Ectodermal cell (in vitro differentiated cells): ENCODE data around the gene HSPA1B.
"Not testable (repeated sequence)": the region's sequence is repeated elsewhere in the genome, so short reads cannot be mapped to it uniquely, and the experiment has no call there.

Experiments
- H3K27ac ChIP-seq: 2 replicates; pipeline ENCODE4 v1.7.0; 2013; ENCODE audit warnings: mild to moderate bottlenecking, low read depth, low read length; ENCODE audit not compliant: insufficient read depth, poor library complexity, severe bottlenecking
- H3K27me3 ChIP-seq: 2 replicates; pipeline ENCODE4 v1.7.0; 2013; ENCODE audit warnings: mild to moderate bottlenecking, low read length; ENCODE audit not compliant: insufficient read depth, control insufficient read depth, poor library complexity, severe bottlenecking
- H3K36me3 ChIP-seq: one replicate; pipeline ENCODE4 v1.7.0; 2013; ENCODE audit warnings: low read length; ENCODE audit not compliant: control insufficient read depth, insufficient read depth
- H3K4me1 ChIP-seq: one replicate; pipeline ENCODE4 v1.7.0; 2013; ENCODE audit warnings: low read length; ENCODE audit not compliant: control insufficient read depth, insufficient read depth
- H3K4me3 ChIP-seq: 2 replicates; pipeline ENCODE4 v1.7.0; 2013; ENCODE audit warnings: low read depth, low read length, control low read depth; ENCODE audit not compliant: insufficient read depth
- H3K9me3 ChIP-seq: 2 replicates; pipeline ENCODE4 v1.7.0; 2013; ENCODE audit warnings: mild to moderate bottlenecking, low read length, moderate library complexity; ENCODE audit not compliant: control insufficient read depth
- whole genome bisulfite sequencing, 2 experiments: methylation state at CpG; one replicate each; pipeline ENCODE4 v1.1.7; 2013; ENCODE audit warnings: missing lambda C conversion rate in 2 of 2; 5-methylcytosine and 5-hydroxymethylcytosine counted together

Gene HSPA1B

DNA sequence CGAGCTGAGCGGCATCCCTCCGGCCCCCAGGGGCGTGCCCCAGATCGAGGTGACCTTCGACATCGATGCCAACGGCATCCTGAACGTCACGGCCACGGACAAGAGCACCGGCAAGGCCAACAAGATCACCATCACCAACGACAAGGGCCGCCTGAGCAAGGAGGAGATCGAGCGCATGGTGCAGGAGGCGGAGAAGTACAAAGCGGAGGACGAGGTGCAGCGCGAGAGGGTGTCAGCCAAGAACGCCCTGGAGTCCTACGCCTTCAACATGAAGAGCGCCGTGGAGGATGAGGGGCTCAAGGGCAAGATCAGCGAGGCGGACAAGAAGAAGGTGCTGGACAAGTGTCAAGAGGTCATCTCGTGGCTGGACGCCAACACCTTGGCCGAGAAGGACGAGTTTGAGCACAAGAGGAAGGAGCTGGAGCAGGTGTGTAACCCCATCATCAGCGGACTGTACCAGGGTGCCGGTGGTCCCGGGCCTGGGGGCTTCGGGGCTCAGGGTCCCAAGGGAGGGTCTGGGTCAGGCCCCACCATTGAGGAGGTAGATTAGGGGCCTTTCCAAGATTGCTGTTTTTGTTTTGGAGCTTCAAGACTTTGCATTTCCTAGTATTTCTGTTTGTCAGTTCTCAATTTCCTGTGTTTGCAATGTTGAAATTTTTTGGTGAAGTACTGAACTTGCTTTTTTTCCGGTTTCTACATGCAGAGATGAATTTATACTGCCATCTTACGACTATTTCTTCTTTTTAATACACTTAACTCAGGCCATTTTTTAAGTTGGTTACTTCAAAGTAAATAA is 10.2 kb upstream of the HSPA1B start:
- not testable (repeated sequence) for H3K4me3 ChIP-seq, H3K36me3 ChIP-seq, H3K4me1 ChIP-seq, H3K9me3 ChIP-seq, H3K27me3 ChIP-seq, H3K27ac ChIP-seq
- 91 to 94% methylated on average over 14 to 15 of the region's 37 CpGs for WGBS, 2 experiments

DNA sequence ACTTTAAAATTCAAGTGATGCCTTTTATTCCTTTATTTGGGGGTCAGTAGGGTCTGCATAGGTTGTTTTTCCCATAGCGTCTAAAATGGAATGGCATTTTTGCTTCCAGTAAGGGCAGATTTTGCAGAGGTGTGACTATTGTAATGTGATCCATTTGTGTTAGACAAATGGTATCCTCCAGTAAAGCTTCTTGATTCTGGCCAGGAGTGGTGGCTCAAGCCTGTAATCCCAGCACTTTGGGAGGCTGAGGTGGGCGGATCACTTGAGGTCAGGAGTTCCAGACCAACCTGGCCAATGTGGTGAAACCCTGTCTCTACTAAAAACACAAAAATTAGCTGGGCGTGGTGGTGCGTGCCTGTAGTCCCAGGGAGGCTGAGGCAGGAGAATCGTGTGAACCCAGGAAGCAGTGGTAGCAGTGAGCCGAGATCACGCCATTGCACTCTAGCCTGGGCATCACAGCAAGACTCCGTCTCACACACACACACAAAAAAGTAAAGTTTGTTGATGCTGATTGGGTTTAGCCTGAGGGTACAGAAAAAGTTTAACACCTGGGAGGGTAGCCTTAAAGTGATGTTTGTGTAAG is 9.5 kb upstream of the HSPA1B start:
- not testable (repeated sequence) for H3K27me3 ChIP-seq, H3K4me3 ChIP-seq, H3K9me3 ChIP-seq, H3K4me1 ChIP-seq, H3K36me3 ChIP-seq, H3K27ac ChIP-seq
- WGBS, 2 experiments: 91 to 97% methylated on average over 7 to 8 of the region's 8 CpGs

DNA sequence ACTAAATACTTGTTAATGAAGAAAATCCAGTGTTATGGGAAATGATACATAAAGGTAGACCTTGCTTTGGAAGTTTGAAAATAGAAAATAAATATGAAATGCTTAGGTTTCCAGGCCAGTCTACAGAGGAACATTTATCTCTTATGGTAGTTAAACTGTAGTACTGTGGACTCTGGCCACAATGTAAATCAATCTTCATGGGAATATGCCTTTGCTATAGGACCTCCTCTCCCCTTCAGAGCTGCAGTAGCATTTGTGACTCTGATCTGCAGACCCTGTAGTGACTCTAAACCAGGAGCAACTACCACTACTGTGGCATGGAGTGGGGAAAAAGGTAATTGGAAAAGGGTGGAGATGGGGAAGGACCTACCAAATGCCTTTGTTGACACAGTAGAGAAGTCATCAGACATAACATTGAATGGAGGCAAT is 7.7 kb upstream of the HSPA1B start:
- Histone ChIP-seq H3K4me1 (no peaks in the 10 kb centered on the region), H3K36me3 (no peaks in the 10 kb centered on the region), H3K9me3 (no peaks in the 10 kb centered on the region), H3K27me3 (no peaks in the 10 kb centered on the region), H3K27ac (no peak overlapping the region), H3K4me3 (no peak overlapping the region)

DNA sequence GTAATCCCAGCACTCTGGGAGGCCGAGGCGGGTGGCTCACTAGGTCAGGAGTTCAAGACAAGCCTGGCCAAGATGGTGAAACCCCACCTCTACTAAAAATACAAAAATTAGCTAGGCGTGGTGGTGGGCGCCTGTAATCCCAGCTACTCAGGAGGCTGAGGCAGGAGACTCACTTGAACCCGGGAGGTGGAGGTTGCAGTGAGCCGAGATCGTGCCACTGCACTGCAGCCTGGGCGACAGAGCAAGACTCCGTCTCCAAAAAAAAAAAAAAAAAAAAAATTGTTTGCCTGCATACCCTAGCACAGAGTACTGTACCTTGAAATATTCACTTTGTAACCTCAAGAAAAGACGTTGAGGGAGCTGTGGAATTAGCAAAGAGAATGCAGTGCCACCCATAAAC is 7.1 kb upstream of the HSPA1B start:
- not testable (repeated sequence) for H3K27ac ChIP-seq, H3K36me3 ChIP-seq, H3K9me3 ChIP-seq, H3K27me3 ChIP-seq, H3K4me3 ChIP-seq, H3K4me1 ChIP-seq
- 91 to 94% methylated on average over 10 of the region's 10 CpGs for WGBS, 2 experiments

DNA sequence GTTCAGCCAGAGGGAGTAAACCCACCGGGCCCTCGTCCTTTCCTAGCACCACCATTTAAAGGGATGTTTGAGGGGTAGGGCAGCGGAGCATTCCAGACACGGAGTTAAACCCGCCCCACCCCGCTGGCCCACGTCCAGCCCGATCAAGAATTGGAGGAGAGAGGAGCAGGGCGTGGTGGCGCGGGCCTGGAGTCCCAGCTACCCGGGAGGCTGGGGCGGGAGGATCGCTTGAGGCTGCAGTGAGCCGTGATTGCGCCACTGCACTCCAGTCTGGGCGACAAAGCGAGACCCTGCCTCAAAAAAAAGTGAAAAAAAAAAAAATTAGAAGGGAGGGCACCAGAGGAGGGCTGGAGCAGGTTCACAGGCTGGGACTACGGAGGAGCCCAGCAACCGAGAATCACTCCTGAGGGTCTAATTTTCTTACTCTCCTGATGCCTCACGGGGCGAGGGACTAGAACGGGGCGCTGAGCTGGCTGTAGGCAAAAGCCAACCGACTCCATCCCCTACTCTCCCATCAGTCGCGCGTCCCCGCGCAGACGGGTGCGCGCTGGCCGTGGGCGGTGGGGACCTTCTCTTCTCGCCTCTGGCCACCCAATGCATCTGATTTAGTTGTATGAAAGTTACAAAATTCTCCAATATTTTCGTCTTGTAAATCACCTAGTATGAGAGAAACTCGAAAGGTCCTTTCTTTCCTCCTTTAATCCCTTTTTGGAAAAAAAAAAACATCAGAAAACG is 6.1 kb upstream of the HSPA1B start:
- WGBS, 2 experiments: 11 to 13% methylated on average over 39 of the region's 39 CpGs
- no peaks in the 10 kb centered on the region for H3K4me1 ChIP-seq
- no peaks in the 10 kb centered on the region for H3K9me3 ChIP-seq
- H3K4me3 ChIP-seq: peak overlapping the region; percentile 44
- no peak overlapping the region for H3K27ac ChIP-seq
- no peaks in the 10 kb centered on the region for H3K36me3 ChIP-seq
- H3K27me3 ChIP-seq: no peaks in the 10 kb centered on the region

DNA sequence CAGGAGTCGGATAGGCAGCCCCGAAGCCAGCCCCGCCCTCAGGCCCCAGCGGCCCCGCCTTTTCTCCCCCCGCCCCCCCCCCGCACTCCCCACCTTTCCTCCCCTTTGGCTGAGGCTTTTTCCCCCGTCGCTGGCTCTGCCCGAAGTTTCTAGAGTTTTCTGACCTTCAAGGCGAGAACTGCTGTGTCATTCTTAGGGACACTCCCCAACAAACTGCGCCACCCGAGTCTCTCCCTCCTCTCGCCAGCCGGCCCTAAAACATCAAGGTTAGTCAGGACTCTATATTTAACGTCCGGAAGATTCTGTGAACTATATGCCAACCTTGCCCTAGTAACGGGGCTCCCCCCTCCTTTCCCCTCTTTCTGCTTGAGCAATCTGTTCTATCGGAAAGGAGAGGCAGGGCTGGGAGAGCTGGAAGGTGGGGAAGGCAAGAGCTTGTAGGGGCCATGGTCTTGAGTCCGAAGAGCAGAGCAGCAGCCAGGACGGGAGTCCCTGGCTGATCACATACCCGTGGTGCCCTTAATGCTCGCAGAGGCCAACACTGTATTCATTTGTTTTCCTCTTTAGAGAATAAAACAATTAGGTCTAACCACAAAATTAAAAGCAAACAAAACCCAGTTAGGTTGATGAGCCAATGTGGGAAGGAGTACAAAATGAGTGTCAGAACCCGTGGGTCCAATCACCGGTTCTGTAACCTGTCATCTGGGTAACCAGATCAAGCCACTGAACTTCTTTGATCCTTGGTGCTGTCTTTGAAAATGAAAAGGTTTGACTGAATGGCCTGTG is 5.3 kb upstream of the HSPA1B start:
- 7 to 8% methylated on average over 21 to 23 of the region's 25 CpGs for WGBS, 2 experiments
- Histone ChIP-seq H3K9me3 (no peaks in the 10 kb centered on the region), H3K36me3 (no peaks in the 10 kb centered on the region), H3K4me1 (peaks cover 4% of the 10 kb centered on the region), H3K27me3 (no peaks in the 10 kb centered on the region), H3K4me3 (peak overlapping the region; percentile 44), H3K27ac (peak overlapping the region; percentile 78)

DNA sequence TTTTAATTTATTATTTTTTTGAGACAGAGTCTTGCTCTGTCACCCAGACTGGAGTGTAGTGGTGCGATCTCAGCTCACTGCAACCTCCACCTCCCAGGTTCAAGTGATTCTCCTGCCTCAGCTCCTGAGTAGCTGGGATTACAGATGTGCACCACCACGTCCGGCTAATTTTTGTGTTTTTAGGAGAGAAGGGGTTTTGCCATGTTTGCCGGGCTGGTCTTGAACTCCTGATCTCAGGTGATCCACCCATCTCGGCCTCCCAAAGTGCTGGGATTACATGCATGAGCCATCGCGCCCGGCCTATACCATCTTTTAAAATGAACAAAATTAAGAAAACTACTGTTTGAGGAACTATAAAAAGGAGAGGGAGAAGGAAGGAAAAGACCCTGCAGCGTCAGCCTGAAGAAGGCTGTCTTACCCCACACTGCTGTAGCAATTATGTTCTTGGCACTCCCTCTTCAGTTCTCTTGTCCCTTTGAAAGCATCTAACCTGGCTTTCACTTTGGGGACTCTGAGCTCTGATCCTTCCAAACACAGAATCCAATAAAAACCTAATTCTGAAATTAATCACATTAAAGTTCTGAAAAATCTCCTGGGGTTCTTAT is 3.8 kb upstream of the HSPA1B start:
- not testable (repeated sequence) for H3K36me3 ChIP-seq, H3K27ac ChIP-seq, H3K4me1 ChIP-seq, H3K27me3 ChIP-seq, H3K9me3 ChIP-seq, H3K4me3 ChIP-seq
- WGBS, 2 experiments: 90 to 94% methylated on average over 6 to 9 of the region's 9 CpGs

DNA sequence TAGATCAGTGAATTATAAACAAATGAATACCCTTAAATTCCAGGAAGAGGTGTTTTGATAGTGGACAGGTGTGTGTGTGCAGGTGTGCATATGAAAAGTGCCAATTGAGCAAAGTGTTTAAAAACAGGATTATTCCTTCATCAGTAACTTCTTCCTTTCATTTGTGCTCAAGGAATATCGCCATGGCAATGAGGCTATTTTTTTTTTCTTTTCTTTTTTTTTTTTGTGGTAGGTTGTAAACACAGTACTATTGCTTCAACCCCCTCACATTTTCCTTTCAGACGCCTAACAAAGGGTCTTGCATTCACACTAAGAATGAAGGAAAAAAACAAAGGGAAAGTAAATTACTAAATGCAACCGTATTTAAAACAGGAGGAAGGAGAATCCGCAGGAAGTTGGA is 2.0 kb upstream of the HSPA1B start:
- no peaks in the 10 kb centered on the region for H3K36me3 ChIP-seq
- no peaks in the 10 kb centered on the region for H3K9me3 ChIP-seq
- WGBS, 2 experiments: 58 to 69% methylated on average over 2 to 4 of the region's 4 CpGs
- H3K4me3 ChIP-seq: no peak overlapping the region
- H3K4me1 ChIP-seq: peaks cover 4% of the 10 kb centered on the region
- no peak overlapping the region for H3K27ac ChIP-seq
- no peaks in the 10 kb centered on the region for H3K27me3 ChIP-seq

DNA sequence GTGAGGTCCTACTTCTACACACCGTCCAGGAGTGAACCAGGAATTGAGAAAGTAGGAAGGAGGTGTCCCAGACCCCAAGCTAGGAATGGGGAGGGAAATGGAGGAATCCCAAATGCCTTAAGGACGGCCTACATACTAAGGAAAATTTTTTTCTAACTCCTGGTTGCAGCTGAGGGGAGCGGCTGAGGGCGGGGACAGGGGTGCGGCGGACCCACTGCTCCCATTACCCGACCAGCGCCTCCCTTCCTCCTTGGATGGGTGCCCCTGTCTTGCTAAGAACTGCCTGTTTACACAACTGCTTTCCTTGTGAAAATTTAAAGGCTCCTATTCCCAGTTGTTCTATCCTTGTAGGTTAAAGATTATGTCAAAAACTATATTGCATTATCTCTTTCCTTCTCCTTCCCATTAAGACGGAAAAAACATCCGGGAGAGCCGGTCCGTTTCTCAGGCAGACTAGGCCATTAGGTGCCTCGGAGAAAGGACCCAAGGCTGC is 699 bp upstream of the HSPA1B start:
- Histone ChIP-seq H3K4me3 (peak overlapping the region; percentile 37), H3K27ac (peak overlapping the region; percentile 45), H3K9me3 (no peaks in the 10 kb centered on the region), H3K4me1 (peaks cover 4% of the 10 kb centered on the region), H3K36me3 (no peaks in the 10 kb centered on the region), H3K27me3 (no peaks in the 10 kb centered on the region)
- WGBS, 2 experiments: 5 to 9% methylated on average over 13 of the region's 13 CpGs
